GM19452 (cell line): ENCODE results near the gene PSMD13.
A peak's percentile ranks its signal among the peaks of the same experiment; 100 is the strongest.
"Not testable (repeated sequence)": the region's sequence is repeated elsewhere in the genome, so short reads cannot be mapped to it uniquely, and the experiment has no call there.

Source experiments
- ATAC-seq: cut with Tn5 transposase; IDR thresholded peaks from one replicate; pipeline ENCODE4 v1.9.1; 2021; ENCODE audit not compliant: unreplicated experiment

Gene PSMD13

GRCh38 chr11:236774-237767 lies at the start of gene PSMD13:
Gene PSMD13 (plus strand): TSS chr11:236976. CDS start chr11:237050, 74 bp downstream.
- ATAC-seq = peak; percentile 84

- ATAC-seq = not testable (repeated sequence)
These were observed 47.5 kb upstream of the PSMD13 start for GRCh38 chr11:189200-189783.

GRCh38 chr11:189843-190311 lies 46.9 kb upstream of the PSMD13 start:
- peak; percentile 71 for ATAC-seq

GRCh38 chr11:190546-190945 lies 46.2 kb upstream of the PSMD13 start:
- not testable (repeated sequence) for ATAC-seq

GRCh38 chr11:191490-192478 lies 45.0 kb upstream of the PSMD13 start:
- not testable (repeated sequence) for ATAC-seq

GRCh38 chr11:192674-193128 lies 44.1 kb upstream of the PSMD13 start, which contains the start of gene SCGB1C1:
Gene SCGB1C1 (plus strand): TSS chr11:193078. CDS start chr11:193100, 22 bp downstream.
- not testable (repeated sequence) for ATAC-seq

- not testable (repeated sequence) for ATAC-seq
These were observed 43.3 kb upstream of the PSMD13 start for GRCh38 chr11:193481-193880.

GRCh38 chr11:196786-197731 lies 39.7 kb upstream of the PSMD13 start:
- ATAC-seq = no peak

GRCh38 chr11:197741-198235 lies 39.0 kb upstream of the PSMD13 start:
- no peak for ATAC-seq

- ATAC-seq = no peak
These were observed 38.5 kb upstream of the PSMD13 start for GRCh38 chr11:198236-198806.

- no peak for ATAC-seq
These were observed 37.7 kb upstream of the PSMD13 start for GRCh38 chr11:199004-199581.

- ATAC-seq = no peak
These were observed 37.0 kb upstream of the PSMD13 start for GRCh38 chr11:199782-200181.

- ATAC-seq = no peak
These were observed 36.4 kb upstream of the PSMD13 start for GRCh38 chr11:200224-201003.

GRCh38 chr11:201966-202365 lies 34.8 kb upstream of the PSMD13 start:
- no peak for ATAC-seq

GRCh38 chr11:202490-202889 lies 34.3 kb upstream of the PSMD13 start:
- no peak for ATAC-seq

GRCh38 chr11:203056-203944 lies 33.5 kb upstream of the PSMD13 start:
- ATAC-seq = no peak
